Esophagus muscularis mucosa (tissue), 3 donors: Measurements from ENCODE around the gene LILRB5.
"Not testable (repeated sequence)": the region's sequence is repeated elsewhere in the genome, so short reads cannot be mapped to it uniquely, and the experiment has no call there.

Experiments
- POLR2A ChIP-seq: fragments of 450-650 bp; IDR thresholded peaks from one replicate; pipeline ENCODE4 v1.6.1; 2017; ENCODE audit warnings: antibody characterized with exemption, moderate library complexity, mild to moderate bottlenecking, low read depth
- POLR2AphosphoS5 ChIP-seq, 2 donors: sonication (generic); formaldehyde crosslinking; IDR thresholded peaks; one replicate each; pipeline ENCODE4 v1.6.1; 2017; ENCODE audit warnings: antibody characterized with exemption in 2 of 2
- TF ChIP-seq, protein P1 (sequence below), 3 experiments: fragments of 200-600 bp in 2 of 3; fragments of 450-650 bp in 1 of 3; sonication (generic) in 2 of 3; IDR thresholded peaks; one replicate each; pipeline ENCODE4 v1.5.1; 2017 to 2019; ENCODE audit warnings: antibody characterized with exemption in 3 of 3, mild to moderate bottlenecking in 2 of 3, moderate library complexity in 1 of 3

DNA sequence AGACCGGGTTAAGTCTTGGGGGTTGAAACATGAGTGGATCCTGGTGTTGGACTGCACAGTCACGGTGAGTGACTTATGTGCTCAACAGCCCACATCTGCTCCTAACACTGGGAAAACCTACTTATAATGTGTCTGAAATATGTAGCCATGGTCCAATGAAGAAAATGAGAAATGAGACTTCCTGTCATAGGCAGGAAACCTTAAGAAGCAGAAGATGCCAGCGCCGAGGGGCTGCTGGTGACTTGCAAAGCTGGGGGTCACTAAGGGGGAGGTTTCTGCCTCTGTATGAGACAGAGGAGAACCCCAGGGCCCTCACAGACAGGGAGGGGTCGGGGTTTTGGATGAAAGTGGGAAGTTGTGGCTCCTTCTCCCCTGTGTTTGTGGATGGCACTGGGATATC lies 15.1 kb upstream of the LILRB5 start:
- not testable (repeated sequence) for TF ChIP-seq POLR2A; POLR2AphosphoS5 (IDR thresholded peaks at IDR 0.05)
- TF ChIP-seq, protein P1, sequence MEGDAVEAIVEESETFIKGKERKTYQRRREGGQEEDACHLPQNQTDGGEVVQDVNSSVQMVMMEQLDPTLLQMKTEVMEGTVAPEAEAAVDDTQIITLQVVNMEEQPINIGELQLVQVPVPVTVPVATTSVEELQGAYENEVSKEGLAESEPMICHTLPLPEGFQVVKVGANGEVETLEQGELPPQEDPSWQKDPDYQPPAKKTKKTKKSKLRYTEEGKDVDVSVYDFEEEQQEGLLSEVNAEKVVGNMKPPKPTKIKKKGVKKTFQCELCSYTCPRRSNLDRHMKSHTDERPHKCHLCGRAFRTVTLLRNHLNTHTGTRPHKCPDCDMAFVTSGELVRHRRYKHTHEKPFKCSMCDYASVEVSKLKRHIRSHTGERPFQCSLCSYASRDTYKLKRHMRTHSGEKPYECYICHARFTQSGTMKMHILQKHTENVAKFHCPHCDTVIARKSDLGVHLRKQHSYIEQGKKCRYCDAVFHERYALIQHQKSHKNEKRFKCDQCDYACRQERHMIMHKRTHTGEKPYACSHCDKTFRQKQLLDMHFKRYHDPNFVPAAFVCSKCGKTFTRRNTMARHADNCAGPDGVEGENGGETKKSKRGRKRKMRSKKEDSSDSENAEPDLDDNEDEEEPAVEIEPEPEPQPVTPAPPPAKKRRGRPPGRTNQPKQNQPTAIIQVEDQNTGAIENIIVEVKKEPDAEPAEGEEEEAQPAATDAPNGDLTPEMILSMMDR (IDR thresholded peaks at IDR 0.05) = not testable (repeated sequence)
